Heart right ventricle (tissue), 16 donors: ENCODE measurements around the gene DYNC2I2. TPM values are rescaled to one million over a fixed set of nuclear protein-coding genes. Genes with fewer than 3 reads are reported as not detected.
A peak's percentile ranks its signal among the peaks of the same experiment; 100 is the strongest.

Experiments
- ATAC-seq, 8 donors: fragments of 200-7000 bp; cut with Tn5 transposase; one replicate each; pipeline ENCODE4 v1.9.1; 2020; ENCODE audit warnings: mild to moderate bottlenecking in 8 of 8, moderate library complexity in 8 of 8, moderate number of reproducible peaks in 1 of 8
- DNase-seq, 2 donors: peaks; one replicate each; pipeline ENCODE4 v3.0.0-alpha.2; 2020
- H3K27ac ChIP-seq, 10 donors: fragments of 200-600 bp; sonication (generic) in 2 of 10; one replicate each; pipeline versions ENCODE4 v1.5.0 to v1.8.0; 2020 to 2022; ENCODE audit warnings: mild to moderate bottlenecking in 3 of 10
- H3K27me3 ChIP-seq, 7 donors: fragments of 200-600 bp; one replicate each; pipeline ENCODE4 v1.8.0; 2021 to 2022; ENCODE audit warnings: mild to moderate bottlenecking in 2 of 7
- H3K36me3 ChIP-seq, 9 donors: fragments of 200-600 bp; sonication (generic) in 1 of 9; one replicate each; pipeline versions ENCODE4 v1.5.0 to v1.8.0; 2020 to 2022; ENCODE audit warnings: mild to moderate bottlenecking in 2 of 9
- H3K4me1 ChIP-seq, 9 donors: fragments of 200-600 bp; sonication (generic) in 1 of 9; one replicate each; pipeline versions ENCODE4 v1.5.0 to v1.8.0; 2020 to 2022; ENCODE audit warnings: mild to moderate bottlenecking in 4 of 9
- H3K4me3 ChIP-seq, 10 donors: fragments of 200-600 bp; sonication (generic) in 2 of 10; one replicate each; pipeline versions ENCODE4 v1.5.0 to v1.8.0; 2020 to 2022; ENCODE audit warnings: mild to moderate bottlenecking in 7 of 10, moderate library complexity in 2 of 10
- H3K9me3 ChIP-seq, 11 donors: fragments of 200-600 bp in 10 of 11; sonication (generic) in 2 of 11; one replicate each; pipeline versions ENCODE4 v1.5.0 to v1.8.0; 2013 to 2022; ENCODE audit warnings: mild to moderate bottlenecking in 2 of 11, control low read depth in 1 of 11, moderate library complexity in 1 of 11
- CTCF ChIP-seq, 9 donors: fragments of 200-600 bp; sonication (generic) in 2 of 9; IDR thresholded peaks; one replicate each; pipeline versions ENCODE4 v1.5.0 to v1.8.0; 2021 to 2022; ENCODE audit warnings: antibody characterized with exemption in 9 of 9, mild to moderate bottlenecking in 5 of 9, moderate library complexity in 1 of 9
- WGBS, 2 donors: extraction: QIAGEN DNeasy Blood & Tissue Kit; methylation state at CpG; one replicate each; pipeline ENCODE4 v1.1.7; 2013; ENCODE audit warnings: inconsistent platforms in 1 of 2; 5-methylcytosine and 5-hydroxymethylcytosine counted together
- intact Hi-C, 10 donors: fragments of 100-400 bp; cut with DNase I; formaldehyde crosslinking; loops; one replicate each; pipeline versions ENCODE4 v1.11.1 to v1.14.2; 2022
- polyA plus RNA-seq, 2 donors: library from polyadenylated mRNA; stranded (reverse); fragments of 200-250 nt; gene quantifications; one replicate each; pipeline ENCODE4 v1.2.3, GENCODE V29; 2013
- total RNA-seq, 10 donors: library from RNA; stranded (reverse); fragmentation: NEBNext Ultra II Directional in 3 of 10; extraction: Animal tissue kit (Norgen Biotek cat#: 25700) in 3 of 10; gene quantifications; one replicate each; pipeline versions ENCODE4 v1.2.1 to v1.2.4, GENCODE V29; 2021 to 2023
- donor health status: Arrhythmogenic right ventricular cardiomyopathy.
- donor health status: ischemic (EF 13 %, LVEDD 7.1; RV severe dilation, severe dysfunction).
- donor health status: healthy with polysubstance abuse.
- donor health status: DM: no; HTN: yes; CAD: no.
- donor health status: DM: no; HTN: no; CAD: no.
- donor health status: ischemic (EF 25% LVEDD 6.9; RV normal size, moderate dysfunction).
- donor health status: ischemic (EF 25% LVEDD 5.7; RV mildly dilated, moderate dysfunction).
- donor health status: healthy.
- donor health status: DM: yes; HTN: yes; CAD: no.
- donor health status: Ischemic cardiomyopathy.
- donor health status: ischemic (EF 35%, LVEDD 5.7; RV mildly dilated, moderate dysfunction).
- donor health status: nonischemic (EF 11% LVEDD 7.7; RV severe dilation, severe dysfunction).
- donor health status: DM: yes; HTN: yes; CAD: no.
- donor health status: PGD.
- donor health status: ischemic (EF 29% LVEDD 5.4; RV normal size, mild dysfunction).
- donor health status: nonischemic (EF 23%, LVEDD 6.1; RV moderate dilation, normal function).

Gene DYNC2I2
- total and polyA plus RNA-seq, 12 donors: 22.1 to 83.2 (median 31.3) TPM

- intact Hi-C loops: no loop called here
- H3K4me1 ChIP-seq: peaks cover 0 to 16% (median 5%) of the 10 kb centered on the region in 9 donors
- ATAC-seq (peak; percentile 92 to 99 (median 96)), DNase-seq (peak; percentile 77 to 86)
- H3K9me3 ChIP-seq: no peaks in the 10 kb centered on the region
- no peaks in the 10 kb centered on the region for H3K27me3 ChIP-seq
- no peak overlapping the region for H3K4me3 ChIP-seq
- TF ChIP-seq CTCF (IDR thresholded peaks at IDR 0.05): peak in 1 of 9 donors; percentile 12
- H3K27ac ChIP-seq: peak overlapping the region in 6 of 10 donors; percentile 13 to 64 (median 20)
- H3K36me3 ChIP-seq: peaks cover 27 to 100% (median 94%) of the 10 kb centered on the region in 9 donors
- WGBS, 2 donors: 50 to 61% methylated on average over 16 of the region's 16 CpGs
Observed at GRCh38 chr9:128607642-128608350, 48.9 kb downstream of the DYNC2I2 start.

- intact Hi-C loops: no loop called here
- H3K27me3 ChIP-seq: no peaks in the 10 kb centered on the region
- ATAC-seq (no peak), DNase-seq (no peak)
- H3K27ac ChIP-seq: no peak overlapping the region
- WGBS, 2 donors: 73 to 86% methylated on average over 8 of the region's 8 CpGs
- H3K36me3 ChIP-seq: peaks cover 11 to 100% (median 91%) of the 10 kb centered on the region in 9 donors
- no peak for TF ChIP-seq CTCF (IDR thresholded peaks at IDR 0.05)
- no peak overlapping the region for H3K4me3 ChIP-seq
- peaks cover 0 to 15% (median 5%) of the 10 kb centered on the region in 9 donors for H3K4me1 ChIP-seq
- H3K9me3 ChIP-seq: no peaks in the 10 kb centered on the region
Observed at GRCh38 chr9:128603697-128604096, 53.0 kb downstream of the DYNC2I2 start.

GRCh38 chr9:128600099-128600498, 56.5 kb downstream of the DYNC2I2 start:
- TF ChIP-seq CTCF (IDR thresholded peaks at IDR 0.05): no peak
- ATAC-seq (no peak), DNase-seq (no peak)
- WGBS, 2 donors: 81 to 83% methylated on average over 4 of the region's 4 CpGs
- Histone ChIP-seq H3K27me3 (no peaks in the 10 kb centered on the region), H3K4me3 (no peak overlapping the region), H3K27ac (no peak overlapping the region), H3K4me1 (no peaks in the 10 kb centered on the region), H3K9me3 (no peaks in the 10 kb centered on the region), H3K36me3 (peaks cover 11 to 100% (median 91%) of the 10 kb centered on the region in 9 donors)
- intact Hi-C loops: loop anchor here in 1 of 10 donors (2.0 kb wide), 1 partner anchor 15 kb away; no protein-coding TSS in a partner anchor

GRCh38 chr9:128595471-128595870, 61.2 kb downstream of the DYNC2I2 start:
- Histone ChIP-seq H3K4me1 (no peaks in the 10 kb centered on the region), H3K36me3 (peaks cover 5 to 100% (median 94%) of the 10 kb centered on the region in 9 donors), H3K4me3 (no peak overlapping the region), H3K27ac (no peak overlapping the region), H3K27me3 (no peaks in the 10 kb centered on the region), H3K9me3 (no peaks in the 10 kb centered on the region)
- intact Hi-C loops: loop anchor here in 1 of 10 donors (10.0 kb wide), 1 partner anchor 389 kb away; no protein-coding TSS in a partner anchor
- TF ChIP-seq CTCF (IDR thresholded peaks at IDR 0.05): no peak
- DNase-seq: no peak
- 80 to 94% methylated on average over 4 of the region's 4 CpGs for WGBS, 2 donors
- no peak for ATAC-seq
